Measurements from ENCODE around the gene TST.

DNA sequence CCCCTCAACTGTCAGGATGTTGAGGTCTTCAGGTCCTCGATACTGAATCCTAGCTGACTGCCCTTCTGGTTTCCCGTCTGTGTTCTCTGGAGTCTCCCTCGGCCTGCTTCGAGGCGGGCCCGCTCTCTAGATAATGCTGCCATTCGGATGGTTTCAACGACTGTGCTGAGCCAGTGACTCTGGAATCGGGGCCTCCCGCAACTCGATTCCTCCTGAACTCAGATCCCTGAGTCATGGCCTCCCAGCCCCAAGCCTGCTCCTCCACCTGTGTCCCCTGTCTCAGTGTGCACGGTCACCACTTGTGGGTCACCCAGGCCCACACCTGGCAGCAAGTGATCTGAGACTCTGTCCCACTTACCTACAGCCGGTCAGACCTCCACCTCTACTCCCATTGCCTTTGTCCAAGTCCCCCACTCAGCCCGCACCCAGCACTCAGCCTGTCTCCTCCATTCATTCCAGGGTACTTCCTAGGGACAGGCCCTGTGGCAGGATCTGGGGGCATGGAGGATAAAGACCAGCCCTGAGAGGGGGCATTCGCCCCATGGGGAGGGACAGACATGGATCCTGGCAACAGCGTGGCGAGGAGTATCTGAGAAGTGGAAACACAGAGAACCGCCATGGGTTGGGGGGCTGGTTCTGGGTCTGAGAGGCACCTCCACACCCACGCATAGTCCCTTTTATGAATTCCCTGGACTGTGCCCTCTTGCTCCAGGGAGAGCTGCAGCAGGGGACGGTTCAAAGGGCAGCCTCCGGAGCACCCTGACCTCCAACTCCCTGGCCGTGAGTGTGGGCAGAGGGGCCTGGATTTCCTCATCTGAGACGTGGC lies 14.6 kb upstream of the TST start:
- TF ChIP-seq, protein P1, sequence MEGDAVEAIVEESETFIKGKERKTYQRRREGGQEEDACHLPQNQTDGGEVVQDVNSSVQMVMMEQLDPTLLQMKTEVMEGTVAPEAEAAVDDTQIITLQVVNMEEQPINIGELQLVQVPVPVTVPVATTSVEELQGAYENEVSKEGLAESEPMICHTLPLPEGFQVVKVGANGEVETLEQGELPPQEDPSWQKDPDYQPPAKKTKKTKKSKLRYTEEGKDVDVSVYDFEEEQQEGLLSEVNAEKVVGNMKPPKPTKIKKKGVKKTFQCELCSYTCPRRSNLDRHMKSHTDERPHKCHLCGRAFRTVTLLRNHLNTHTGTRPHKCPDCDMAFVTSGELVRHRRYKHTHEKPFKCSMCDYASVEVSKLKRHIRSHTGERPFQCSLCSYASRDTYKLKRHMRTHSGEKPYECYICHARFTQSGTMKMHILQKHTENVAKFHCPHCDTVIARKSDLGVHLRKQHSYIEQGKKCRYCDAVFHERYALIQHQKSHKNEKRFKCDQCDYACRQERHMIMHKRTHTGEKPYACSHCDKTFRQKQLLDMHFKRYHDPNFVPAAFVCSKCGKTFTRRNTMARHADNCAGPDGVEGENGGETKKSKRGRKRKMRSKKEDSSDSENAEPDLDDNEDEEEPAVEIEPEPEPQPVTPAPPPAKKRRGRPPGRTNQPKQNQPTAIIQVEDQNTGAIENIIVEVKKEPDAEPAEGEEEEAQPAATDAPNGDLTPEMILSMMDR (conservative IDR thresholded peaks at IDR 0.05; ENCODE audit: low read length), result no peak
- no peak for TF ChIP-seq EZH2phosphoT487 (IDR thresholded peaks at IDR 0.05; ENCODE audit: borderline replicate concordance)
